HG03108 (cell line): ENCODE results near the gene CAMK1.
A peak's percentile ranks its signal among the peaks of the same experiment; 100 is the strongest.

Experiments used
- ATAC-seq: cut with Tn5 transposase; IDR thresholded peaks from one replicate; pipeline ENCODE4 v1.9.1; 2021; ENCODE audit warnings: moderate library complexity; ENCODE audit not compliant: unreplicated experiment

Gene CAMK1

GRCh38 chr3:9769426-9770275 lies at the start of gene CAMK1:
CAMK1 (minus strand) TSS chr3:9769947; CDS start chr3:9767749, 2,198 bp downstream.
- ATAC-seq, result no peak

- no peak for ATAC-seq
Measured at GRCh38 chr3:9818666-9819335, 49.1 kb upstream of the CAMK1 start.

GRCh38 chr3:9817436-9817835 lies 47.7 kb upstream of the CAMK1 start:
- no peak for ATAC-seq

- ATAC-seq, result no peak
Measured at GRCh38 chr3:9815986-9816385, 46.2 kb upstream of the CAMK1 start.

- no peak for ATAC-seq
Measured at GRCh38 chr3:9812870-9813483, 43.2 kb upstream of the CAMK1 start.

- no peak for ATAC-seq
Measured at GRCh38 chr3:9810846-9811245, 41.1 kb upstream of the CAMK1 start.

- no peak for ATAC-seq
Measured at GRCh38 chr3:9810433-9810770, 40.7 kb upstream of the CAMK1 start.

GRCh38 chr3:9809615-9810432 lies 40.1 kb upstream of the CAMK1 start, which contains the start of gene TTLL3:
TTLL3 (plus strand) TSS chr3:9810262; CDS start chr3:9810662, 400 bp downstream.
- peak; percentile 45 for ATAC-seq

GRCh38 chr3:9809239-9809614 lies 39.5 kb upstream of the CAMK1 start:
- ATAC-seq, result no peak

- peak; percentile 44 for ATAC-seq
Measured at GRCh38 chr3:9808345-9809037, 38.7 kb upstream of the CAMK1 start.

GRCh38 chr3:9807981-9808344 lies 38.2 kb upstream of the CAMK1 start:
- no peak for ATAC-seq

- no peak for ATAC-seq
Measured at GRCh38 chr3:9806688-9807589, 37.2 kb upstream of the CAMK1 start.

GRCh38 chr3:9806137-9806536 lies 36.4 kb upstream of the CAMK1 start:
- ATAC-seq, result no peak

- no peak for ATAC-seq
Measured at GRCh38 chr3:9804996-9805395, 35.2 kb upstream of the CAMK1 start.

- ATAC-seq, result no peak
Measured at GRCh38 chr3:9803494-9803893, 33.7 kb upstream of the CAMK1 start.

- ATAC-seq, result no peak
Measured at GRCh38 chr3:9800529-9800928, 30.8 kb upstream of the CAMK1 start.

GRCh38 chr3:9797196-9797945 lies 27.6 kb upstream of the CAMK1 start:
- ATAC-seq, result no peak

- ATAC-seq, result no peak
Measured at GRCh38 chr3:9795207-9795606, 25.5 kb upstream of the CAMK1 start.

GRCh38 chr3:9794400-9794799 lies 24.7 kb upstream of the CAMK1 start:
- no peak for ATAC-seq
